Fibroblast of lung (primary cell): ENCODE measurements around the gene DSC1. TPM values are rescaled to one million over a fixed set of nuclear protein-coding genes. Genes with fewer than 3 reads are reported as not detected.

Experiments used
- DNase-seq, 2 donors: peaks; one replicate each; pipeline versions ENCODE4 v3.0.0 to v3.0.0-alpha.2; 2010; ENCODE audit warnings: low read depth in 2 of 2
- H2AFZ ChIP-seq: 2 replicates; pipeline ENCODE4 v1.5.1; 2012; ENCODE audit warnings: low read length, control low read depth, inconsistent platforms
- H3K27ac ChIP-seq: 2 replicates; pipeline ENCODE4 v1.5.1; 2011; ENCODE audit warnings: low read length, control low read depth; ENCODE audit not compliant: insufficient read depth
- H3K27me3 ChIP-seq: 2 replicates; pipeline ENCODE4 v1.5.1; 2011; ENCODE audit warnings: mild to moderate bottlenecking, low read length; ENCODE audit not compliant: control insufficient read depth, insufficient read depth
- H3K36me3 ChIP-seq: 2 replicates; pipeline ENCODE4 v1.5.1; 2011; ENCODE audit warnings: low read length; ENCODE audit not compliant: control insufficient read depth, insufficient read depth
- H3K4me1 ChIP-seq: 2 replicates; pipeline ENCODE4 v1.5.1; 2011; ENCODE audit warnings: low read length; ENCODE audit not compliant: control insufficient read depth, insufficient read depth; ENCODE audit errors: extremely low read depth
- H3K4me2 ChIP-seq: 2 replicates; pipeline ENCODE4 v1.5.1; 2011; ENCODE audit warnings: low read length, control low read depth; ENCODE audit not compliant: insufficient read depth; ENCODE audit errors: extremely low read depth
- H3K4me3 ChIP-seq, 4 experiments: fragments of 200-600 bp in 1 of 4; sonication (generic) in 1 of 4; replicated peaks in 1 of 4; 2 replicates each; pipeline ENCODE4 v1.5.1; 2011 to 2016; ENCODE audit warnings: low read length in 4 of 4, low read depth in 3 of 4, mild to moderate bottlenecking in 3 of 4, control low read depth in 2 of 4, inconsistent platforms in 1 of 4, mixed read lengths in 1 of 4; ENCODE audit not compliant: insufficient read depth in 1 of 4; ENCODE audit errors: control extremely low read depth in 1 of 4
- H3K79me2 ChIP-seq: 2 replicates; pipeline ENCODE4 v1.5.1; 2012; ENCODE audit warnings: mild to moderate bottlenecking, low read length, inconsistent platforms; ENCODE audit not compliant: control insufficient read depth, insufficient read depth
- H3K9ac ChIP-seq: 2 replicates; pipeline ENCODE4 v1.5.1; 2011; ENCODE audit warnings: mild to moderate bottlenecking, low read length, control low read depth; ENCODE audit not compliant: insufficient read depth
- H3K9me3 ChIP-seq: 2 replicates; pipeline ENCODE4 v1.5.1; 2012; ENCODE audit warnings: low read depth, low read length; ENCODE audit not compliant: control insufficient read depth, insufficient read depth
- H4K20me1 ChIP-seq: 2 replicates; pipeline ENCODE4 v1.5.1; 2011; ENCODE audit warnings: low read length; ENCODE audit not compliant: control insufficient read depth, insufficient read depth; ENCODE audit errors: extremely low read depth
- EZH2 ChIP-seq: IDR thresholded peaks from 2 replicates; pipeline ENCODE4 v1.5.1; 2012; ENCODE audit warnings: low read length, control low read depth, mild to moderate bottlenecking; ENCODE audit errors: missing control alignments
- polyA plus RNA-seq, 2 donors: library from polyadenylated mRNA; depleted of rRNA in 1 of 2; stranded (reverse) in 1 of 2; unstranded in 1 of 2; fragments of >200 nt; gene quantifications; 2 replicates each; pipeline ENCODE4 v1.2.1, GENCODE V29; 2011 to 2012; ENCODE audit warnings: missing spikeins in 1 of 2
- total RNA-seq: library from RNA; depleted of rRNA; stranded (reverse); fragments of >200 nt; gene quantifications from 2 replicates; pipeline ENCODE4 v1.2.1, GENCODE V29; 2014
- TF ChIP-seq, protein P1 (sequence below), 2 donors: IDR thresholded peaks in 1 of 2; conservative IDR thresholded peaks in 1 of 2; 1 replicate in 1 of 2; 2 replicates in 1 of 2; pipeline ENCODE4 v1.5.1; 2011 to 2012; ENCODE audit warnings: low read length in 2 of 2, control low read depth in 1 of 2, inconsistent platforms in 1 of 2, low read depth in 1 of 2, mild to moderate bottlenecking in 1 of 2

The DSC1 gene
- total and polyA plus RNA-seq, 2 donors (not counting 1 experiment from before 2014, with no cell fraction given): not detected

DNA sequence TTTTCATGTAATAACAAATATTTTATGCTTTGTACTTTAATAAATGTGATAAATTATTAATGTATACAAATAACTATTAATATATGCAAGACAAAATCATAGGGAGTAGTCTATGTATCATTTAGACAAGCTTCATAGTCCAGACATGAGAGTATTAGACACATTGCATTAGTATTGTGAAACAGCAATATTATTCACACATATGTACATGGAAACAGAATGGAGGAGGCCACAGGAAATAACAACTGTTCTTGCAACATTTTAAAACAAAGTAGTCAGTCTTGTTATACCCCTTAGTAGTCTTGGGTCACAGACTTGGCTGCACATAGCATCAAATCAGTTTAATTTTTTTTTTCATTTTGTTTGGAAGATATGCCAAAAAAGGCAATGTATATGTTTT, 15.8 kb downstream of the DSC1 start:
- Histone ChIP-seq H3K79me2 (no peaks in the 10 kb centered on the region), H3K27me3 (no peaks in the 10 kb centered on the region), H2AFZ (no peak overlapping the region), H3K9me3 (no peaks in the 10 kb centered on the region), H3K36me3 (no peaks in the 10 kb centered on the region), H4K20me1 (no peaks in the 10 kb centered on the region), H3K4me1 (no peaks in the 10 kb centered on the region), H3K9ac (no peak overlapping the region), H3K4me3 (no peak overlapping the region), H3K4me2 (no peak overlapping the region), H3K27ac (no peak overlapping the region)
- DNase-seq: no peak
- no peak for TF ChIP-seq EZH2
- TF ChIP-seq, protein P1, sequence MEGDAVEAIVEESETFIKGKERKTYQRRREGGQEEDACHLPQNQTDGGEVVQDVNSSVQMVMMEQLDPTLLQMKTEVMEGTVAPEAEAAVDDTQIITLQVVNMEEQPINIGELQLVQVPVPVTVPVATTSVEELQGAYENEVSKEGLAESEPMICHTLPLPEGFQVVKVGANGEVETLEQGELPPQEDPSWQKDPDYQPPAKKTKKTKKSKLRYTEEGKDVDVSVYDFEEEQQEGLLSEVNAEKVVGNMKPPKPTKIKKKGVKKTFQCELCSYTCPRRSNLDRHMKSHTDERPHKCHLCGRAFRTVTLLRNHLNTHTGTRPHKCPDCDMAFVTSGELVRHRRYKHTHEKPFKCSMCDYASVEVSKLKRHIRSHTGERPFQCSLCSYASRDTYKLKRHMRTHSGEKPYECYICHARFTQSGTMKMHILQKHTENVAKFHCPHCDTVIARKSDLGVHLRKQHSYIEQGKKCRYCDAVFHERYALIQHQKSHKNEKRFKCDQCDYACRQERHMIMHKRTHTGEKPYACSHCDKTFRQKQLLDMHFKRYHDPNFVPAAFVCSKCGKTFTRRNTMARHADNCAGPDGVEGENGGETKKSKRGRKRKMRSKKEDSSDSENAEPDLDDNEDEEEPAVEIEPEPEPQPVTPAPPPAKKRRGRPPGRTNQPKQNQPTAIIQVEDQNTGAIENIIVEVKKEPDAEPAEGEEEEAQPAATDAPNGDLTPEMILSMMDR (conservative IDR thresholded peaks at IDR 0.05 in 1 of 2, IDR thresholded peaks at IDR 0.05 in 1 of 2; ENCODE audit: low read depth in 1 of 2, low read length in 2 of 2): no peak

DNA sequence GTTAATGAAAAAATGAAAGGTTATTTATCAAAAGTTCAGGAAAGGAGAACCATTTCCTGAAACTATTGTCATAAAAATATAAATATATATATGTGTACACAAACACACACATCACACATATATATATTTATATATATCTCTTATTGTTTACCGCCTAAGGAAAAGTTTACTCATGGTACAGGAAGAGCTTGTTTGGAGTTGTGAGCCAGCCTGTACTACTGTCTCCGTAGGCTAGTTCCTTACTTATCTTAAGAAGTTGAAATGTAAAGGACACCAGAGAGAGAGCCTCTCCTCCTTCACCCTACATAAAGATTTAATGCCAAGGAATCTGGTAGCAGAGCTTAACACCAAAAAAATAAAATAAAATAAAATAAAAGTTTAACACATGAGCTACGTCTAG, 19.6 kb downstream of the DSC1 start:
- Histone ChIP-seq H4K20me1 (no peaks in the 10 kb centered on the region), H3K36me3 (no peaks in the 10 kb centered on the region), H3K4me1 (no peaks in the 10 kb centered on the region), H3K27me3 (no peaks in the 10 kb centered on the region), H3K79me2 (no peaks in the 10 kb centered on the region), H3K27ac (no peak overlapping the region), H2AFZ (no peak overlapping the region), H3K4me2 (no peak overlapping the region), H3K4me3 (no peak overlapping the region), H3K9ac (no peak overlapping the region), H3K9me3 (no peaks in the 10 kb centered on the region)
- TF ChIP-seq, protein P1 (conservative IDR thresholded peaks at IDR 0.05 in 1 of 2, IDR thresholded peaks at IDR 0.05 in 1 of 2; ENCODE audit: low read depth in 1 of 2, low read length in 2 of 2): no peak
- TF ChIP-seq EZH2: no peak
- DNase-seq: no peak

DNA sequence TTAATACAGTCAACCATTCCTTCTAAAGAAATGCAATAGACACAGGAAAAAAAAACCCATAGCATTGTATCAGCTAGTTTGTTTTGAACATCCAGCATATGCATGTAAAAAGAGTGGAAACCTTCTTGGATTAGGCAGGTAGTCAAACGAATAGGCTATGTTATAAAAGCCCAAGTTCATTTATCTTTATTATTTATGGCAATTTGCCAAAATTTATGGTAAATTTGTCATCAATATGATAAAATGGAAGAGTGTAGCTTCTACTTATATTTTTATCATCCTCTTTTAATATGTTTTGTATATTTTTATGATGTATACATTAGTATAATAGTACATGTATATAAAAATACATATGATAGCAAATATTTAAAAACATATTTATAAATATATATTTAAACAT, 23.9 kb downstream of the DSC1 start:
- Histone ChIP-seq H2AFZ (no peak overlapping the region), H3K27ac (no peak overlapping the region), H3K36me3 (no peaks in the 10 kb centered on the region), H4K20me1 (no peaks in the 10 kb centered on the region), H3K9me3 (no peaks in the 10 kb centered on the region), H3K27me3 (no peaks in the 10 kb centered on the region), H3K9ac (no peak overlapping the region), H3K4me3 (no peak overlapping the region), H3K79me2 (no peaks in the 10 kb centered on the region), H3K4me1 (no peaks in the 10 kb centered on the region), H3K4me2 (no peak overlapping the region)
- TF ChIP-seq EZH2: no peak
- TF ChIP-seq, protein P1 (conservative IDR thresholded peaks at IDR 0.05 in 1 of 2, IDR thresholded peaks at IDR 0.05 in 1 of 2; ENCODE audit: low read depth in 1 of 2, low read length in 2 of 2): no peak
- no peak for DNase-seq
